HG02759 (cell line): ENCODE measurements around the gene ALOX12.
"Not testable (repeated sequence)": the region's sequence is repeated elsewhere in the genome, so short reads cannot be mapped to it uniquely, and the experiment has no call there.

Source experiments
- ATAC-seq: cut with Tn5 transposase; IDR thresholded peaks from one replicate; pipeline ENCODE4 v1.9.1; 2021; ENCODE audit warnings: mild to moderate bottlenecking, moderate library complexity; ENCODE audit not compliant: unreplicated experiment

Gene ALOX12

GRCh38 chr17:7043182-7043496 is 47.3 kb downstream of the ALOX12 start:
- ATAC-seq = no peak

- peak; percentile 45 for ATAC-seq
Observed at GRCh38 chr17:7043497-7044198, 47.8 kb downstream of the ALOX12 start, which contains the start of gene SLC16A11. SLC16A11 (minus strand) TSS chr17:7044092; CDS start chr17:7043513, 579 bp downstream.

- ATAC-seq = no peak
Observed at GRCh38 chr17:7045492-7046126, 49.8 kb downstream of the ALOX12 start.

GRCh38 chr17:7046127-7046724 is 50.4 kb downstream of the ALOX12 start:
- no peak for ATAC-seq

- ATAC-seq = not testable (repeated sequence)
Observed at GRCh38 chr17:7046725-7047397, 51.0 kb downstream of the ALOX12 start.

GRCh38 chr17:7047566-7047965 is 51.7 kb downstream of the ALOX12 start:
- no peak for ATAC-seq

GRCh38 chr17:7048968-7049367 is 53.1 kb downstream of the ALOX12 start:
- no peak for ATAC-seq

- not testable (repeated sequence) for ATAC-seq
Observed at GRCh38 chr17:7050583-7050982, 54.7 kb downstream of the ALOX12 start.

- ATAC-seq = no peak
Observed at GRCh38 chr17:7056386-7056785, 60.5 kb downstream of the ALOX12 start.

GRCh38 chr17:7058831-7059447 is 63.1 kb downstream of the ALOX12 start:
- no peak for ATAC-seq
